Endometrial microvascular endothelial cells (primary cell): Measurements from ENCODE around the gene COA6. TPM values are rescaled to one million over a fixed set of nuclear protein-coding genes. Genes with fewer than 3 reads are reported as not detected.
"Not testable (repeated sequence)": the region's sequence is repeated elsewhere in the genome, so short reads cannot be mapped to it uniquely, and the experiment has no call there.

Experiments
- in situ Hi-C: cut with HindIII; loops from 2 replicates; pipeline ENCODE4 v1.10.0; 2017; ENCODE audit warnings: low sequenced_read_pairs, low pct_unique_long_range_greater_than_20kb; ENCODE audit errors: inconsistent ontology term
- total RNA-seq: library from RNA; depleted of rRNA; stranded (reverse); fragments of >200 nt; gene quantifications from one replicate; pipeline ENCODE4 v1.2.3, GENCODE V29; 2015; ENCODE audit errors: inconsistent ontology term

Gene COA6
- total RNA-seq, 1 donor from 2014 or later, result 26.3 TPM

DNA sequence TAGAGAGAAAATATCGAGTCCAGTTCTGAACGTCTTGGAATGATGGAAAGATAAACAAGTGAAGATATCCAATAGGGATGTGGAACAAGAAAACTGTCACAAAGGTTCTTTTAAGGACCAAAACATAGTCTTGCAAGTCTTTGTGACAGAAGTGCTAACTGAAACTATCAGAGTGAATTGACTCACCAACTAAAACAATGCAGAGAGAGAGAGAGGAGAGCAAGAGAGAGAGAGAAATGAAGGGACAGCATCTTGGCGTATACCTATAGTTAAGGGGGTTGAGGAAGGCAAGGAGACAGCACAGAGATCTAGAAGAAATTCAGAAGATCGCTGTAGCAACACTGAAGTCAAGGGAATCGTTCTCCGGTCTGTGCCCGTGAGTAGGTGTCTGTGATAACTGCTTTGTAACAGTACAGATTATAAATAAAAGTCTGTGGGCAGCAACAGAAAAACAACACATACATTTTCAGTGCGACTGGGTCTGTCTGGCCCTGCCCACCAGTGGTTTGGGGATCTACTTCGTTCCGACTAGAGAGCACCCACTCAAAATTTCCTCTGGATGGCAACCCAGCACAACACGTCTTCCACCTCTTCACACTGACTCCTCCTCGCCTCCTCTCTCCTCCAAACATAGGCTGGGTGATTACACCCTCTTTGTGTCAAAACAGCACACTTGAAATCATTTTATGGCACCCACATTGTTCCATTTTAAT is 4.8 kb upstream of the COA6 start:
- in situ Hi-C loops, result no loop called here

DNA sequence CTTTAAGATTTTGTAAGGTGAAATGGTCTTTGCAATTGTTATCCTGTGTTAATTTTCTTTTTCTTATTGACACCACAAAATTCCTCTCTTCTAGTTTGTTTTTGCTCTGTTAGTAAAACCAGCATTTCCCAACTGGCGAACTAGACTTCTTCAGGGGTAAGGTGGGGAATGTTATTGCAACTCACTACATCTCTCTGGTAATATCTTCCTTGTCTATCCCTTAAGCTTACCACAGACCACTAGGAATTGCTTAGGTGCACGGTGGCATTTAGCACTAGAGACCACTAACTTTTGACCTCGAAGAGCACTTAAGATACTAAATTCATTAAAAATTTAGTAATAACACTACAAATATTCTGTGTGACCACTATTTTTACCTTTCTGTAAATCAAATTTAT is 4.2 kb upstream of the COA6 start:
- in situ Hi-C loops, result no loop called here

DNA sequence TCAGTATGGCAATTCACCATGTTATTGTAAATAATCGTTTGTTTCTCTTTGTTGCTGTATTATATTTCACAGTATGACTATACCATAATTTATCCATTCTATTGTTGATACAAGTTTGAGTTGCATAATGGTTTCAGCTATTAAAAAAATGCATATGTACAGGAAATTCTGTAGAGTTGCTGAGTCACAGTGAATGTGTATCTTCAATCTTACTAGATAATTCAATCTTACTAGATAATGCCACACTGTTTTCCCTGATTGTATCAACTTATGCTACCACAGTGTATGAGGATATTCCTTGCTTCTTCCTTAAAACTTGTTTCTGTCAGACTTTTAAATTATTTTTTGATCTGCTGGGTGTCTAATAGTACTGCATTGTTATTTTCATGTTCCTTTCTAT is 3.5 kb upstream of the COA6 start:
- in situ Hi-C loops, result no loop called here

DNA sequence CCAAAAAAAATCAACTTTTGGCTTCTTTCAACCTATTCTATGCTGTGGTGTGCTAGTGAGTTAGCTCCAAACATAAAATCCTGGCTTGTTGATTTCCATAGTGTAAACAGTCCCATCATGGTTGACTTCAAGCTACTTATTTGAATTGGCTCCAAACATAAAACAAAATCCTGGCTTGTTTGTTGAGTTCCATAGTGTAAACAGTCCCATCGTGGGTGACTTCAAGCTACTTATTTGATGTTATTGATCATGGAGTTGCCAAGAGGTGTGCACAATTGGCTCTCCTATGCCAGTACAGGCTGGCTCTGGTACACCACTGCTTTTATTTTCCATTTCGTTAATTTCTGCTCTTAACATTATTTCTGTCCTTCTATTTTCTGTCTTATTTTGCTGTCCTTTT is 1.8 kb upstream of the COA6 start:
- in situ Hi-C loops, result no loop called here

DNA sequence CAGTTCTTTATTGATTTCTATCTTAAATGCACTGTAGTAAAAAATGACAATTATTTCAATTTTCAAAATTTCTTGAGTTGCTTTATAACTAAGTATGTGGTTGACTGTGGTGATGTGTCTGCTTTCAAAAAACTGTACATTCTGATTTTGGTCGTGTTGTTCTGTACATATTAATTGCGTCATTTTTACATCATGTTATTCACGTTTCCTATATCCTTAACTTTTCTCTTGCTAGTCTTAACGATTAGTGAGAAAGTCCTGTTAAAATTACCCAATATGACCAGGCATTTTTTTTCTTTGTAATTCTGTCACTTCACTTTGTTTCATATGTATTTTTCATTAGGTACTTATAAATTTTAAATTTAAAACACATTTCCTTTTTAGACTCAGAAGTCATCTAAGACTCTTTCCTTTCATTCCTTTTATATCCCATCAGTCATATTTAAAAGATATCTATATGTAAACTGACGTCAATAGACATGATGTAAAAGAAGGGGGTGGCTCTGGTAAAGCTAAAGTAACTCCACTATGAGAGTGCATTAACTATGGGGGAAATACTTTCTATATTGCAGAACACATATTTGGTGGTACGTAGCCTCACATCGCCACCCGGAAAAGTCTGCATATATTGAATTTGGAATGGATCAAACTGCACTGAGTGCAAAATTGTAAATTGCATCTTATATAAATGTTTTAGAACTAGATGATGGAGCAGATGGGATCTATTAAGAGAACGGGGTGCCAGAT is 1.1 kb upstream of the COA6 start:
- in situ Hi-C loops, result no loop called here

DNA sequence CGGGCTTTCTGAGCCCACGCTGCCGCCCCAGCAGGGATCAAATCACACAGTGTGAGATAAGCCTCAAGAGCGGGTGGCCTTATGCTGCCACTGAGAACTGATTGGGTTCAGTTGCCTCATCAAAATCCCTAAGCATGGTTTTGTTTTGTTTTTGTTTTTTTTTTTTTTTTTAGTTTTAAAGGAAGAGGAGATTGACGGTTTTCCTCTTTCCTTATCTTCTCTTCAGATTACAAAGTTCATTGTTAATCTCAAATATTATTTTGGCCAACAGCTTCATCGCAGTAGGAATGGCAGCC is 651 bp downstream of the COA6 start:
- in situ Hi-C loops, result no loop called here

DNA sequence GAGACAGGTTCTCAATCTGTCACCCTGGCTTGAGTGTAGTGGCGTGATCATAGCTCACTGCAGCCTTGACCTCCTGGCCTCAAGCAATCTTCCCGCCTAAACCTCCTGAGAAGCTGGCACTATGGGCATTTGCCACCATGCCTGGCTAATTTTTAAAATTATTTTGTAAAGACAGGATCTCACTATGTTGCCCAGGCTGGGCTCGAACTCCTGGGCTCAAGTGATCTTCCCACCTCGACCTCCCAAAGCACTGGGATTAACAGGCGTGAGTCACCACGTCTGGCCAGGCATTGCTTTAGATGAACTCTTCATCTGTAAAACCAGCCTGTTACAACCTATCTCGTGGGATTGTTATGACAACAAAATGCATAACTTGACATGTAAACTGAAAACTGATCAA is 2.4 kb downstream of the COA6 start:
- in situ Hi-C loops, result no loop called here

DNA sequence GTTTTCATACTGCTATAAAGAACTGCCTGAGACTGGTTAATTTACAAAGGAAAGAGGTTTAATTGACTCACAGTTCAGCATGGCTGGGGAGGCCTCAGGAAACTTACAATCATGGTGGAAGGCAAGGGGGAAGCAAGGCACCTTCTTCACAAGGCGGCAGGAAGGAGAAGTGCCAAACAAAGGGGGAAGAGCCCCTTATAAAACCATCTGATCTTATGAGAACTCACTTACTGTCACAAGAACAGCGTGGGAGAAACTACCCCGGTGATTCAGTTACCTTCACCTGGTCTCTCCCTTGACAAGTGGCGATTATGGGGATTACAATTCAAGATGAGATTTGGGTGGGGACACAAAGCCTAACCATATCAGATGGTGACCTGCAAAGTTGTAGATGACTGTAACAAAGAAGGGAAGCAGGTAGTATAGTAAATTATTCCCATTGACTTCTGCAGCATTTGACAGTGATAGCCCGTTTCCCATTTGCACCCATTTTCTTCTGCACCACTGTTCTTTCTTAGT is 6.4 kb downstream of the COA6 start:
- in situ Hi-C loops, result not testable (repeated sequence)

DNA sequence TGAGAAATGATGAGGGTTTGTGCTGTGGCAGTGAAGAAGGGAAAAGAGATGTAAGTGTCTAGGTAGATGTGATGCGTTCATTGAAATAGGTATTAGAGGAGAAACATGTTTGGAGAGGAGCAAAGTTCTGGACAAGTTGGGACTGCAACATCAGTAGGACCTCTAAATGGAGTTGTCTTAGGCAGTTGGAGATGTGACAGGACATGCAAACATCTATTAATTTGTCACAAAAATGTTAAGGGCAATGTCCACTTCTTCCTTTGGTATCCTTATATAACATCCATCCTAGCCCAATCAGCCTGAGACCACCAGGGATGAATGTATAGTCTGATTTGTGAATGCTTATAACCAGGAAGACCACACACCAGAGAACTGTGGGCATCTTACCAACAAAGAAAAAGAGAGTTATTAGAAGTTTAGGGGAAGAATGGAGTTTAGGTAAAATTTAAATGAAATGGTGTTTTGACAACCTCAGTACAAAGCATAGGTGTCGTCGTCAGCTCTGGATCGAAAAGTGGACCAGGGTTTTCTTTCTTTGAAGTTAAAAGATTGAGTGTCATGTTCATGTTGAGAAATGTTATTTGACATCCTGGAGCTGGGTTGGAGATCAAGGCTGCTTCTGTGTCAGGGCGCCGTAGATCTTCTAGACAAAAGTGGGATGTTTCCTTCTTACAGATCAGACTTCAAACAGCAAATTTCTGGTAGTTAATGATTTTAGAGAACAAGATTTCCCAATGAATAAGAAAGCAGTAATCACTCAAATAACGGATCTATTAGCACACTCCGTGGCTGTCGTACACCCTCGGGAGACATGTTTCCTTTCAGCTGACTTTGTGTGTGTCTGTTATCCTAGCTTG is 8.7 kb downstream of the COA6 start:
- in situ Hi-C loops, result no loop called here

DNA sequence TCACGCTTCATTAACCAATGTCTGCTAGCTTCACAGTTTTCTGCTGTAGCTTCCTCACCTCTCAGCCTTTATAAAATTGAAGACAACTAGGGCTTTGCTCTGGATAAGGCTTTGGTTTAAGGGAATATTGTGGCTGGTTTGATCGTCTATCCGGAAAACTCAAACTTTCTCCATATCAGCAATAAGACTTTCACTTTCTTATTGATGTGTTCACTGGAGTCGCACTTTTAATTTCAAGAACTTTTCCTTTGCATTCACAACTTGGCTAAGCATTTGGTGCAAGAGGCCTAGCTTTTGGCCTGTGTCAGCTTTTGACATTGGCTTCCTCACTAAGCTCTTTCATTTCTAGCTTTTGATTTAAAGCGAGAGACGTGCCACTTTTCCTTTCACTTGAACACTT is 12.9 kb downstream of the COA6 start:
- in situ Hi-C loops, result no loop called here

DNA sequence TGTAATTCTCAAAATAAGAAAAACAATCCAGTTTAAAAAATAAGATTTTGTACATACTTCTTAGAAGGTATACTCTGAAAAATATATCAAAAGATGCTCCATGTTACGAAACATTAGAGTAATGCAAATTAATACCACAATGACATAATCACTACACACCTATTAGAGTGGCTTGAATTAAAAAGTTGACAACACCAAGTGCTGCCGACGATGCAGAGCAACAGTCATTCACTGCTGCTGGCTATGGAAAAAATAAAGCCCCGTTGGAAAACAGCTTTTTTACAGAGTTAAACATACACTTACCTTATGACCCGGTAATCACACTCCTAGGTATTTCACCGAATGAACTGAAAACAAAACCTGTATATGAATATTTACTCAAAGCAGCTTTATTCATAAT is 14.8 kb downstream of the COA6 start:
- in situ Hi-C loops, result no loop called here

DNA sequence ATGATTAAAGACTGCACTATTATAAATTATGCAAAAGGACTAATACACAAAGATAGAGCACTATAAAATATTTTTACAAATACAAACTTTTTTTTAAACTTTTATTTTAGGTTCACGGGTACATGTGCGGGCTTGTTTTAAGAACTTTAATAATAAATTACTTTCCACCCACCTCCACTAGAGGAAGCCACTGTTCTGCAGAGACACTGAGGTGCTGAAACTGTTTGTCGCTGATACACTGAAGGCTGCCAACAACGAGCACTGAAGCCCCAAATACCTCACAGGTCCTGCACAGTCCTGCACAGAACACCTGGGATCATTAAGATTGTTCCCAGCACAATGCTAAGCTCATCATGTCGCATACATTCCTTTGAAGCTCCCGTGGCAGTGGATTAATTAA is 19.9 kb downstream of the COA6 start:
- in situ Hi-C loops, result no loop called here

DNA sequence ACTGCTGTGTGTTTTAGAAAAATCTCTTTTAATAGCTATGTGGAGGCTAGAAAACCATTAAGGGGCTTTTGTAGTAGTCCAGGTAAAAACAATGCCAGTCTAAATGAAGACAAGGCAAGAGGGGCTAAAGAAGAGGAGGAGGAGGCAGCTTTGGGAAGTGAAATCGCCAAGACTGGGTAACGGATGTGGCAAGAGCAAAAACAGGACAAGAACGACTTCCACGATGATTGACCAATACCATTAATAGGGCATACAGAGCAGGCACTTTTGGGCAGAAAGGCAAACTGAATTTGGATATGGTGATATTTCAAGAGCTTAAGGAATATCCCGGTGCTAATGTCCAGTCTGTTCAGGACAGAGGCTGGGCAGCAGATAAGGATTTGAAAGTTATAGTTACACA is 22.0 kb downstream of the COA6 start:
- in situ Hi-C loops, result no loop called here

DNA sequence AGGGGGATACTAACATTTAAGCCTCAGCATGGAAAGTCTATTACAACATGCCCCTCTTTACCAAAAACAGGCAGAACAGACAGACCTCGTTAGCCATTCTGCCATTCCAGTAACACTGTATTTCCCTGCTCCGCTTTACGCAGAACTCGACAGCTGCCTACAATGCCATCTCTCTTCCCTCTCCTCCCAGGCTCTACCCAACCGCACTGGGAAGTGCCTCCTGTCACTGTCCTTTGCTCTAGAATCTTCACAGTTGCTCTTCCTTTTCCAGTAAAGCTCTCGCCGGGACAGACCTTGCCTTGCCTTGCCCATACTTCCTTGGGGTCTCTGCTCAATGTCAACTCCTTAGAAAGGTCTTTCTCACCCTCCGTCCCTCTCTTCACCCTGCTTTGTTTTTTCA is 22.8 kb downstream of the COA6 start:
- in situ Hi-C loops, result no loop called here

DNA sequence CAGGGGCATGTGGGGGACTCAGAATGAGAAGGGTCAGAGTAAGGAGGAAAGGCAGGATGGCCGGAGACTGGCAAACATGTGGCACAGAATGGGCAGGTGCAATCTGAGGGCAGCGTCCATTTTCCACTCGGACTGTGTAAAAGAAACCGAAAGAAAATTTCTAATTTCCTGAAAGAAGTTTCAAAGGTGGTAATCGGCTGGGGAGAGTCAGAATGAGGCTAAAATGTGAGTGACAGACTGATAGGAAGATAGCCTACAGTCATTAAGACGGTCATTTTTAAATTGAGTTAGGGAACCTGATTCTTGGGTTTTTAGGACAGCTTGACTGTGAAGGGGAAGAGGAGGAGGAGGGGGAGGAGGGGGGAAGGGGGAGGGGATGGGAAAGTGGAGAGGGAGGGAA is 23.6 kb downstream of the COA6 start:
- in situ Hi-C loops, result no loop called here

DNA sequence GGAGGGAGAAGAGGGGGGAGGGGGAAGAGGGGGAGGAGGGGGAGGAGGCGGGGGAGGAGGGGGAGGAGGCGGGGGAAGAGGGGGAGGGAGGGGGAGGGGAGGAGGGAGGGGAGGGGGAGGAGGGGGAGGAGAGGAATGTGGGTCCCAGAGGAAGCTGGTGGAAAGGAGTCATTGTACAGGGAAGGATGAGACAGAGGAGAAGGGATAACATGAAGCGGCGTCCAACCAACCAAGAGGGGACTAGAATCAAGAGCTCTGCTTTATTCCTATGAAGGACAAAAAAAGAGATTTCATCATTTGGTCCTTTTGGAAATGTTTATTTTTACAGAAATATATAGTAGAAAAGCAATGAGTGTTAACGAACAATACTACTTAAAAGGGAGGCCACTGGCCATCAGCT is 24.5 kb downstream of the COA6 start:
- in situ Hi-C loops, result no loop called here

DNA sequence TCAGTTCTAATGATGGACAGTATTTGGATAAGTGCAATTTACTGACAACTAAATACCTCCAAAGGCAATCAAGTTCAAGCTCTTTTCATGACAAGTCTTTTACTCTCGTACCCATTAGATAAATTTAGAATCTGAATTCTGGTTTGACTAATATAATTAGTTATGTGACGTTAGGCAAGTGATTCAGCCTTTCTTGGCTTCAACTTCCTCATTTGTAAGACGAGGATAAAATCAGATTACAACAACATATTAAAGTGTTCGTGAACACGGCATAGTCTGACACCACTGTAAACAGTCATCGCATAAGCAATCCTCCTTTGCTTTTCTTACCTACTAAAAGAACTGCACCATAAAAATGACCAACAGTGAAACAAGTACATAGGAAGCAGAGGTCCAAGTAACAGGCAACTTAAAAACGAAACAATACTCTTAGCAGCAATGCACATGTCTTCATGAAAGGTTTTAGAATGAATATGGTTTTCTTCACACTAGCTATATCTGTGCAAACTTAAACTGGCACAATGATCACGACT is 25.7 kb downstream of the COA6 start:
- in situ Hi-C loops, result no loop called here

DNA sequence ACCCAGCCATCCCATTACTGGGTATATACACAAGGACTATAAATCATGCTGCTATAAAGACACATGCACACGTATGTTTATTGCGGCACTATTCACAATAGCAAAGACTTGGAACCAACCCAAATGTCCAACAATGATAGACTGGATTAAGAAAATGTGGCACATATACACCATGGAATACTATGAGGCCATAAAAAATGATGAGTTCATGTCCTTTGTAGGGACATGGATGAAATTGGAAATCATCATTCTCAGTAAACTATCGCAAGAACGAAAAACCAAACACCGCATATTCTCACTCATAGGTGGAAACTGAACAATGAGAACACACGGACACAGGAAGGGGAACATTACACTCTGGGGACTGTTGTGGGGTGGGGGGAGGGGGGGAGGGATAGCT is 26.3 kb downstream of the COA6 start:
- in situ Hi-C loops, result not testable (repeated sequence)

DNA sequence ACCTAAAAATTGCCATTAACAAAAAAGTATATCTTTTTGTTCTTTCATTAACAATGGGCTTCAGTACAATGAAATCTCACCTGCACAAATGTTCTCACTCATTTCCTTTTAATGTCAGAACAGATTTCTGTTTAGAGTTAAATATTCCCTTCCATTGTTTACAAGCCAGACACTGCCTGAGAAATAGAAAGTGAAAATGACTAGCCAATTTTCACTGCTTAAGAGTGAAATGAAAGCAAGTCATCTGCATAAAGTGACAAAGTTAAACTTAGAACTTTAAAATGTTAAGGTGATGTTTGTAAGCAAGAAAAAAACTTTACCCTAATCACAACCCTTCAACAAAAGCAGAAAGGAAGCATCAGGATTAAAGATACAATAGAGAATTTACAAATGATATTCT is 27.5 kb downstream of the COA6 start:
- in situ Hi-C loops, result no loop called here

DNA sequence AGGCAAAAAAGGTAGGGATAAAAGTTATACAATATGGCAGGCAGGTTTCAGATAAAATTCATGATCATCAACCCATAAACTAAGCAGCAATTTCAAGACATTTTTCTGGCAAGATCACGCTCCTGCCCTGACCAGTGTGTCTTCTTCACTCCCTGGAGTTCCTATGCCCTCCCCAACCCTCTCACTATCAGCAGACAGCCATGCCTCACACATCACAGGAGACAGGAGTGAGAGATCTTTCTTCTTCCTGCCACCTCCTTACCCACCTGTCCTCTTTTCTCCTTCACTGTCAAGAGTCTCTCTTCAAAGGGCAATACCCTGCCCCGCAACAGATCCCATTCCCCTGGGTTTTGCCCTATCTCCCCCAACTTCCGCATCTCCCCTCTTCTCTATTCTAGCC is 28.4 kb downstream of the COA6 start:
- in situ Hi-C loops, result no loop called here
